IPS-18c (cell line): ENCODE measurements around the gene SLC25A45.

ENCODE experiments used
- H3K4me3 ChIP-seq: 2 replicates; pipeline ENCODE4 v1.7.0; 2013; ENCODE audit warnings: low read depth, mild to moderate bottlenecking, low read length, moderate library complexity; ENCODE audit not compliant: insufficient read depth
- H3K9me3 ChIP-seq: one replicate; pipeline ENCODE4 v1.6.1; 2013; ENCODE audit warnings: mild to moderate bottlenecking, low read length, moderate library complexity; ENCODE audit not compliant: control insufficient read depth, insufficient read depth

Gene SLC25A45

GRCh38 chr11:65396769-65397745 is 14.6 kb upstream of the SLC25A45 start:
- Histone ChIP-seq H3K9me3 (no peaks in the 10 kb centered on the region), H3K4me3 (no peak overlapping the region)

GRCh38 chr11:65395961-65396530 is 13.6 kb upstream of the SLC25A45 start:
- H3K4me3 ChIP-seq = no peak overlapping the region
- H3K9me3 ChIP-seq = no peaks in the 10 kb centered on the region

- Histone ChIP-seq H3K9me3 (no peaks in the 10 kb centered on the region), H3K4me3 (no peak overlapping the region)
Measured at GRCh38 chr11:65394125-65394536, 11.7 kb upstream of the SLC25A45 start.

GRCh38 chr11:65393513-65394079 is 11.2 kb upstream of the SLC25A45 start:
- Histone ChIP-seq H3K9me3 (no peaks in the 10 kb centered on the region), H3K4me3 (no peak overlapping the region)

GRCh38 chr11:65392899-65393298 is 10.5 kb upstream of the SLC25A45 start:
- H3K9me3 ChIP-seq = no peaks in the 10 kb centered on the region
- no peak overlapping the region for H3K4me3 ChIP-seq

DNA sequence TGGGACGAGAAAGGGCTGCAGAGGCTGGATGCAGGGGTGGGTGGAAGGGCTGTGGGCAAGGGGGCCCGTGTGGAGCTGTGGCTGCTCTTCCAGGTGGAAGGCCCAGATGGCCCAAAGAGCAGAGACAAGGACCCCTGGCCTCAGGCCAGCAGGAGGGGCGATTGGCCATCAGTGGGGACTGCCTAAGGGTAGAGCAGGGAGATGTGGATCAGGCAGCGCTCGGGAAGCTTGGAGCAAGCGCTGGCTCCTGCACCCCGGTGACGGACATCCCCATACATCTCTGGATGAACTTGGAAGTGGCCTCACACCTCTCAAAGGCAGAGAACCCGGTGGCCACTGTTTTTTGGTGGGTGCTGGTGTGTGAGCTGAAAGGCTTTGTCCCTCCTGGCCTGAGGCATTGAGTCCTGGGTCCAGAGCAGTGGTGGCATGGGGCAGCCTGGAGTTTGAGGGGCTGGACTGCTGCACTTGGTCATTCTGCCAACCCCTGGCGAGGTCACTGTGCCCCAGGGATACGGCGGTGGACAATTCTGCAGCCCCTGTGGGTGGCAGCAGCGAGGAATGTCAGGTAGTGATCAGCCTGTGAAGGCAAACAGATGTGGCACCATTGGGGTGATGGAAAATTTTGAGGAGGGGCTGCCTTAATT is 9.9 kb upstream of the SLC25A45 start:
- H3K9me3 ChIP-seq = no peaks in the 10 kb centered on the region
- H3K4me3 ChIP-seq = no peak overlapping the region

- Histone ChIP-seq H3K9me3 (no peaks in the 10 kb centered on the region), H3K4me3 (no peak overlapping the region)
Measured at GRCh38 chr11:65390996-65391395, 8.6 kb upstream of the SLC25A45 start.

- H3K4me3 ChIP-seq = no peak overlapping the region
Measured at GRCh38 chr11:65390099-65390941, 7.9 kb upstream of the SLC25A45 start.

DNA sequence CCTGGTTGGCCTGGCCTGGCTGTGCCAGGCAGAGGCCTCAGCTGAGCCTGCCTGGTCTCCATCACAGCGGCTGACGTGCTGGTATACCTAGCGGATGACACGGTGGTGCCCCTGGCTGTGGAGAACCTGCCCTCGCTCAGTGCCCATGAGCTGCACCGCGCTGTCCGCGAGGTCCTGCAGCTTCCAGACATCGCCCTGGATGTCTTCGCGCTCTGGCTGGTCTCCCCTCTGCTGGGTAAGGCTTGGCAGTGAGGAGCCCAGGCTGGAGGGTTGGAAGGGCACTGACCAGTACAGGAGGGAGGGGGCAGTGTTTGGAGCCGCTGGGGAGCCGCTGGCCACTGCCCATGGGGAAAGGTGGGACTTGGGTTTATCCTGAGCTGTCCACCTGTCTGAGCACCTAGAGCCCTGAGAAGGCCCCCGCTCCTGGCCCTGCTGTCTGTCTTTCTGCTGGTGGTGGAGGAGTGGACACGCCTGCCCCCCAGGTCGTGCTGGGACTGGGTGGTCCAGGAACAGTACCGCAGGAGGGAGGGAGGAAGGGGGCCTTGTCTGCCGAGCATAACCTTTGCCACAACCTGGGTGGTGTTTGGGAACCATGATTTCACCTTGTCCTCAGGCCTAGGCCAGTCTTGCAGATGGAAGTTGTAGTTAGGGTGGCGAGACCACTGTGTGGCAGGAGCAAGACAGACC is 7.0 kb upstream of the SLC25A45 start:
- no peaks in the 10 kb centered on the region for H3K9me3 ChIP-seq
- H3K4me3 ChIP-seq = no peak overlapping the region

More at GRCh38 chr11:65390099-65390941, 7.9 kb upstream of the SLC25A45 start:
- H3K9me3 ChIP-seq = no peaks in the 10 kb centered on the region

GRCh38 chr11:65388731-65389130 is 6.3 kb upstream of the SLC25A45 start:
- Histone ChIP-seq H3K9me3 (no peaks in the 10 kb centered on the region), H3K4me3 (no peak overlapping the region)

DNA sequence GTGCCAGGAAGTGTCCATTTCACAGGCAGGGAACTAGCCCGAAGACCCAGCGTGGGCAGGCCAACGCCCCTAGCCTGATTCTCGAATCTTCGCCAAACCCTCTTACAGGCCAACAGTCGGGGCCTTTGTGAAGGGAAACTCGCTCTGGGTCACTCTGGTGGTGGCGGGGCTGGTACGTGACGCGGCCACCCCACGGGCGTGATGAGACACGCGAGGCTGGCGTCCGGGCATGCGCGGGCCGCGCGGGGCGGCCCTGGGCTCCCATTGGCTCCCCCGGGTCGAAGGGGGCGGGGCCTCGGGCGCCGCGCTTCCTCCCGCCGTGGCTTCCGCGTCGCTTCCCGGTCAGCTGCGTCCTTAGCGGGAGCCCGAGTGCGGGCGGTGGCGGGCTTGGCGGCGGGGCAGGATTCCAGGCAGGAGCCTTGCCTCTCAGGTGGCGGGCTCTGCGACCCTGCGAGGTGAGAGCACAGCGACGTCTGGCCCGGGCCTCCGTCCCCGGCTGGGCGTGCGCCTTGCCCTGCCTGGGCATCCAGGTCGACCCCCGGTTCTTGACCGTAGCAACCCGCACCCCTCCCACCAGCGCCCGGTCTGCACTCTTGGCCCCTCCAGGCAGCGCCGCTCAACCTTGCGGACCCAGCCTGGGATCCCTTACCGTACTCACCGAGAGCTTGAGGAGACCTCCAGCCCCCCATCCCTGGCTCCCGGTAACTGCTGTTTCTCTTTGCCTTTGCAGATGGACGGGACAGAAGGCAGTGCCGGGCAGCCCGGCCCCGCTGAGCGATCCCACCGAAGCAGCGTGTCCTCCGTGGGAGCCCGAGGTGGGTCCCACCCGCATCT is 4.1 kb upstream of the SLC25A45 start, which contains the start of gene FRMD8:
Gene FRMD8, plus strand, starts transcription at position 331 of the 834 bp plus-strand sequence. Its CDS starts 400 bp downstream, at position 731.
- no peaks in the 10 kb centered on the region for H3K9me3 ChIP-seq

GRCh38 chr11:65384301-65384889 is 1.9 kb upstream of the SLC25A45 start:
- no peaks in the 10 kb centered on the region for H3K9me3 ChIP-seq
- no peak overlapping the region for H3K4me3 ChIP-seq

More for the DNA sequence above, 4.1 kb upstream of the SLC25A45 start, which contains the start of gene FRMD8:
- H3K4me3 ChIP-seq = peak within 1 kb of the TSS; percentile 89

DNA sequence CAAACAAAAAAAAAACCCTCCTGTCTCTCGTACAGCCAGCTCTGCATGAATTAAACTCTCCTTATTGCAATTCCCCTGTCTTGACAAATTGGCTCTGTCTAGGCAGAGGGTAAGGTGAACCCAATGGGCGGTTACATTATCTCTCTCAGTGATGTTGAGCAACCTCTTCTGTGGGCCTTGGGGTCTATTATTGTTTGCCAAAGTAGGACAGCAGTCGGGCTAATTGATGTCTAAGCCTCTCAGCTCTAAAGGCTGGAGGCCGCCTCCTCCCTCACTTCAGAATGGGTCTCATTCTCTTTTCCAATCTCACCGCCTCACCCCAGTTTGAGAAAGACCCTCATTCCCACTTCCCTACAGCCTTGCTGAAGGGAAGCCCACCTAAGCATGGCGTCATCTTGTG is 1.3 kb upstream of the SLC25A45 start:
- Histone ChIP-seq H3K4me3 (no peak overlapping the region), H3K9me3 (no peaks in the 10 kb centered on the region)

GRCh38 chr11:65382804-65383368 is 440 bp upstream of the SLC25A45 start:
- Histone ChIP-seq H3K4me3 (no peak overlapping the region; the same call in 1 of the 2 replicates), H3K9me3 (no peaks in the 10 kb centered on the region)

- H3K4me3 ChIP-seq = no peak overlapping the region
- no peaks in the 10 kb centered on the region for H3K9me3 ChIP-seq
Measured at GRCh38 chr11:65381716-65382032, 772 bp downstream of the SLC25A45 start.
